CD4-positive, alpha-beta T cell treated with Interleukin-15 for 4 hours (primary cell): ENCODE data around the gene AIDA.

Experiments used
- DNase-seq: peaks from one replicate; pipeline ENCODE4 v3.0.0-alpha.2; 2020; ENCODE audit warnings: low spot score

The AIDA gene

DNA sequence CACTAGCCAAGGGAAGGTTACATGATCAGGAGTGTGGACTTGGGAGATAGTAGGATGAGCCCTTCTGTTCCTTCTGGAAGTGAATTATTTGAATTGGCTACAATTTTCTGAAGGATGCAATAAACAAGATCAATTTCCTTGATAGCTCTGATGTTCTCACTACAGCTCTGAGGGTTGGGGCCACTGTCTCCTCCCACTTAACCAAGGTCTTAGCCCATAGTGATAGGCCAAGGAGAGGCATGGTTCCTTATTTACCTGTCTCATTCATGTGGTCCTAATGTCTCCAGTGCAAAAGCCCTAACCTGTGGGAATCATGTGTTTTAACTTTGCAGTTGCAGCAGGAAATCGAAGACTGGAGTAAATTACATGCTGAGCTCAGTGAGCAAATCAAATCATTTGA lies 59.6 kb downstream of the AIDA start:
- DNase-seq: no peak

DNA sequence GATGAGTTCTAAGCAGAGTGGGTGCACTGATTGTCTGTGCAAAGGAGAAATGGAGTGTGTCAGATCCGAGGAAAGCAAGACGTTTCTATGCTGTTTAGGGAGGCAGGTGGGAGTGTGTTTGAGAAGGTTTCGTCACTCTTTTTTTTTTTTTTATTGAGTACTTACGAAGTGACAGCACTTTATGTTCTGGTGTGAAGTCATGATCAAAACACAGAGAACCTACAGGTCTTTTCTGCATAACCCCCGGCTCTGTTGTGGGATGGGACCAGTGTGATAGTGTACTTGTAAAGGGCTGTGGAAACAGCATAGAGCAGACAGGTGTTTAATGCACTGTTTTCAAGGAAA lies 67.7 kb downstream of the AIDA start:
- no peak for DNase-seq

DNA sequence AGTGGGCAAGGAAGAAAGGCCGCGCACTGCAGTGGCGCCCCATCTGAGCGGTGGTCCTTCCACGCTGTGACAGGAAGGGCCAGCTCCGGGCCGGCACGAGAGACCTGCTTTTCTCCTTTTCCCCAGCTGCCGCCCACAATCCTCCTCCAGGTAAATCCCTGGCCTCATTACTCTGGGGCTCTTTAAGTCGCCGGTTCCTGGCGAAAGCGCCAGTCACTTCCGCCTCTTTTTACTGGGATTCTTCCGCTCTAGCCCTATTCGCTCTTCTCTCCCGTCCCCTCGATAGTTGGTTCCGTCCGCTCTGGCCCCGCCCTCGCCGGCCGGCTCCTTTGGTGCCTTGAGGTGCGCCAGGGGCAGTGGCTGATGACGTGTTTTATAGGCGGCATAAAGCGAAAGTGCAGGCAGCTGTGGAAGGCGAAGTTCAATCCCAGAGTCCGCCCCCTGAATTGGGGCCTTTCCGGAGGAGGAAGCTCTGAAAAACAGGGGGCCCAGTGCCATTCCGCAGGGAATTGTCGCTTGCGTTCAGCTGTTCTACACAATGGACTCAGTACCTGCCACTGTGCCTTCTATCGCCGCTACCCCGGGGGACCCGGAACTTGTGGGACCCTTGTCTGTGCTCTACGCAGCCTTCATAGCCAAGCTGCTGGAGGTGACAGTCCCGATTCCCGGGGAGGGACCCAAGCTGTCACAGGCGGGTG lies 68.2 kb downstream of the AIDA start:
- DNase-seq: peak; percentile 98

- no peak for DNase-seq
Measured at GRCh38 chr1:222643606-222643937, 68.7 kb downstream of the AIDA start.

DNA sequence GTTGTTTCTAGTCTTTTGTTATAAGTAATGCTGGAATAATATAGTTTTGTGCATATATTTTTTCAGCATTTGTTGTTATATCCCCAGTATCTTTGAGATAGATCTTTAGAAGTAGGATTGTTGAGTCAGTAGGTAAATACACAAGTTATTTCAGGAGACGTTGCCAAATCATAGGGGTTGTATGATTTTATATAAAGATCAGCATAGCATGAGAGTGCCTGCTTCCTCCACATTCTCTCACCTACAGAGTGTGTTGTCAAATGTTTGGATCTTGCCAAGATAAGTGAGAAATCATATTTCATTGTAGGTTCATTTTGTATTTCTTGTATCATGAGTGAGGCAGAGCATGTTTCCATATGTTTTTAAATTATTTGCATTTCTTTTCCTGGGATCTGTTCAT lies 69.8 kb downstream of the AIDA start:
- no peak for DNase-seq

DNA sequence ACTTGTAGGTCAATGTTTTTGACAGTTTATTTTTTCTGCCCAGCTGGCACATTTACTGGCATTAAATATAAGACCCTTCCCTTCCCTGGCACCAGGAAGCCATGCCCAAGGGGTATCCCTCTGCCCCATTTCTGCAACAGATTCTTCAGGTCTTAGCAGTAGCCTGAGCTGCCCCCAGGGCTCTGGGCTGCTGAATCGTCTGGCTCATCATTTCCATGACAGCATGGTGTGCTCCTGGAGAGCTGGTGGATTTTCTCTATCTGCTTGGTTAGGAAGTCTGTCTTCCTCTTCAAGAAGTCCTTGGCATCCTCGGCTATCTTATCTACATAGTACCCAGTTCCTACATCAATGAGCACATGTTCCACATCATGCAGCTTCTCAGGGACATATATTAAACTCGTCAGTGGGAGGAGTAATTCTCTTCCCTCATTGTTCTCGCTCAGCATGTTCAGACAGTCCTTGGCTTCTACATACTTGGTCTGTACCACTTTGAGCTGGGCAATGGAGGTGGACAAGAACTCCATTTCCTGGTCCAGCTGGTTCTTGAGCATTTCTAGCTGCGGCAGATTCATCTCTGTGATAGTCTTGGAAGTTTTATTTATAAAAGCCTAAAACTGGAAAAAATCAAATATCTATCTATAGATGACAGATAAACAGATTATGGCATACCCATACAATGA lies 70.9 kb downstream of the AIDA start:
- DNase-seq: no peak

- peak; percentile 90 for DNase-seq
Measured at GRCh38 chr1:222634180-222635013, 77.9 kb downstream of the AIDA start.

GRCh38 chr1:222632749-222633148 lies 79.5 kb downstream of the AIDA start:
- DNase-seq: no peak

- DNase-seq: no peak
Measured at GRCh38 chr1:222631611-222632208, 80.6 kb downstream of the AIDA start.

DNA sequence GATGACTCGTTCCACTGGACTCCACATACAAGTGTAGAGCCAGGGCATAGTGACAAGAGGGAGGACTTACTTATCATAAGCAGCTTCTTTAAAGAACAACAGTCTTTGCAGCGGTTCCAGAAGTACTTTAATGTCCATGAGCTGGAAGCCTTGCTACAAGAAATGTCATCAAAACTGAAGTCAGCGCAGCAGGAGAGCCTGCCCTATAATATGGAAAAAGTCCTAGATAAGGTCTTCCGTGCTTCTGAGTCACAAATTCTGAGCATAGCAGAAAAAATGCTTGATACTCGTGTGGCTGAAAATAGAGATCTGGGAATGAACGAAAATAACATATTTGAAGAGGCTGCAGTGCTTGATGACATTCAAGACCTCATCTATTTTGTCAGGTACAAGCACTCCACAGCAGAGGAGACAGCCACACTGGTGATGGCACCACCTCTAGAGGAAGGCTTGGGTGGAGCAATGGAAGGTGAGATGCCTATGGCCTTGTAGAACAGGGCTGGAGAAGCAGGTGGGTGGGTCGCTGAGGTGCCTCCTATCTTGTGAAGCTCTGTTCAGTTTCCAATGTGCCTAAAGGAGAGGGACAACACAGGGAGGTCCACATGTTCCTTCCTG lies 82.3 kb downstream of the AIDA start:
- no peak for DNase-seq

DNA sequence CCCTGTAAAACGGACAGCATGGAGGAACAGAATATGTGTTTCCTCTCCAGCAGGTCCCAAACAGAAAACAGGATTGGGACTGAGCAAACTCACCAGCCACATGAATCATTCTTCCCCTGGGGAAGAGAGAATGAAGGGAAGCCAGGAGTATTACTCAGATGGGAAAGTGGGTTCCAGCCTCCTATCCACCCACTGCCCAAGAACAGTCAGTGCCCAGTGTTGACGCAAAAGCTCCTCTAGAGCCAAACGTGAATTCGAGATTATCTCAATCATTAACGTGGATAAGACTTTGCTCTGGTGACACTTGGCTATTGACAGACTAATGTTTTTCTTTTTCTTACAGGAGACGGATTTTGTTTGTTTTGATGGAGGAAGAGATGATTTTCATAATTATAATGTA lies 85.1 kb downstream of the AIDA start:
- DNase-seq: no peak

DNA sequence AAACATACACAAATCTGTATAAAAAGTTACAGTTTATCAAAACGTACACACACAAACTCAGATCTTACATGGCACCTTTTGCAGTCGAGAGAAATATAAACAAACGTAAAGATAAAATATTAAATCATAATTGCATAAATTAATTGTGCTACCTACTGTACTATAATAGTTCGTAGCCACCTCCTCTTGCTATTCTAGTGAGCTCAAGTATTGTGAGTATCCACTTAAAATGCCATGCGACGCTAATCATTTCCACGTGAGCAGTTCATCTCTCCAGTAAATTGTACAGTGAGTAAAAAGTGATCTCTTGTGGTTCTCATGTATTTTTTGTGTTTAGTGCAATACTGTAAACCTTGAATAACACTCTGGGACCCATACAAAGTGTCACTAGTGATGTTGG lies 88.1 kb downstream of the AIDA start:
- no peak for DNase-seq

GRCh38 chr1:222623458-222623857 lies 88.8 kb downstream of the AIDA start:
- no peak for DNase-seq

DNA sequence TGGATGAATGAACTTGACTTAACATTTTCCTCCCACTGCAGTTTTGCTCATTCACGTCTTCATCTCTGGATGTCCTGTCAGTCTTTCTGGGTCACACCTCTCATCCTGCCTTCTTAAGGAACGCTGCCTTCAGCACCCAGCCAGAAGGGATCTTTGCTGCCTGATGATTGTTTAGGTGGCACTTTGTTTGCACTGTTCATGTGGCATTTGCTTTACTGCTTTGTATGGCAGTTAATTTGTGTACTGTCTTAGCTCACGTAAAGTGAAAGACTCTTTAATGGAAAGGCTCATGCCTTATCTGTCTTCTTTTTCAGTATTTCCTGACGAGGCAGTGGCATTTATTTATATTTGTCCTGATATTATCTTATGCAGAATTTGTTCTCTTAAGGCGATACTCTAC lies 89.5 kb downstream of the AIDA start:
- no peak for DNase-seq

DNA sequence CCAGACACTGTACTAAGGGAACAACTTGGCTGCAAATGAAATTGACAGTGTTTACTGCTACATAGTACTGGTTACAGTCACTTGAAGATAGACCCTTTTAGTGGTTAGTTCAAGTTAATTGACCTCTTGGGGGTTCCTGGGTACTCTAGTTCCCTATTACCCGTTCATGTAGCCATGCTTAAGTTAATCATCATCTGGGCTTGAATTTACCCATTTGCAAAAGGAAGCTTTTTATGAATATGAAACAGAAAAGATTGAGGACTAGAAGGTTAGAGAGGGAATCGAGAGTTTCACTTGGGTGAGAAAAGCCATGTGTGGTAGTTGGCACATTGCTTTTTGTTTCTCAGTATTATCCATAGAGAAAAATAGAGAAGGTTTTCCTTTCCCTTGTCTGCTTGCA lies 91.7 kb downstream of the AIDA start:
- no peak for DNase-seq

GRCh38 chr1:222618880-222619596 lies 93.3 kb downstream of the AIDA start:
- no peak for DNase-seq
